ENCODE measurements around the gene DTD2.

DNA sequence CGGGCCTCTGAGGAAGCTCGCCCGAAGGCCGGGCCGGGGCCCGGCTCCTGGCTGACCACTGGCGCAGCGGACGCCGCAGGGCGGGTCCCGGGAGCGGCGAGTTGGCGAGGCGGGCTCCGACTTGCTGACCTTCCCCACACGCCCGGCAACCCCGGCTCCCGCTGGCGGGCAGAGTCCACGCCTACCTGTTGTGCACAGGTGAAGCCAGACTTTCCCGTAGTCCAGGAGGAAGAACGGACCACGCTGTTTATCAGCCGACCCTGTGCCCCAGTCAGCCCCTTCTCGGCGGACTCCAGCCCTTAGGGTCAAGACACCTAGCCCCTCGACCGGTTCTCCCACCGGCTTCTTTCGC is 37.4 kb downstream of the DTD2 start:
- TF ChIP-seq EZH2 (IDR thresholded peaks at IDR 0.05; ENCODE audit: insufficient read depth, poor library complexity, severe bottlenecking) = no peak
- TF ChIP-seq EZH2phosphoT487 (IDR thresholded peaks at IDR 0.05; ENCODE audit: insufficient read depth, low read depth) = no peak

All from GM23248 (cell line).